Fibroblast of gingiva (primary cell): ENCODE measurements around the gene MALRD1.

Experiments
- DNase-seq: peaks from one replicate; pipeline ENCODE4 v3.0.0-alpha.2; 2011; ENCODE audit warnings: low read depth

MALRD1 gene

GRCh38 chr10:19385846-19386450 is 337.3 kb downstream of the MALRD1 start:
- no peak for DNase-seq

- no peak for DNase-seq
These were observed 360.3 kb downstream of the MALRD1 start for GRCh38 chr10:19408924-19409323.

GRCh38 chr10:19411119-19411518 is 362.5 kb downstream of the MALRD1 start:
- no peak for DNase-seq

GRCh38 chr10:19412531-19412930 is 363.9 kb downstream of the MALRD1 start:
- DNase-seq = peak; percentile 30

GRCh38 chr10:19416164-19416563 is 367.6 kb downstream of the MALRD1 start:
- no peak for DNase-seq

GRCh38 chr10:19417740-19418139 is 369.1 kb downstream of the MALRD1 start:
- no peak for DNase-seq

GRCh38 chr10:19421674-19422073 is 373.1 kb downstream of the MALRD1 start:
- DNase-seq = no peak

GRCh38 chr10:19426034-19426433 is 377.4 kb downstream of the MALRD1 start:
- no peak for DNase-seq

GRCh38 chr10:19431622-19432351 is 383.2 kb downstream of the MALRD1 start:
- no peak for DNase-seq

GRCh38 chr10:19449860-19450259 is 401.3 kb downstream of the MALRD1 start:
- DNase-seq = no peak

GRCh38 chr10:19451356-19451755 is 402.8 kb downstream of the MALRD1 start:
- no peak for DNase-seq

- no peak for DNase-seq
These were observed 403.3 kb downstream of the MALRD1 start for GRCh38 chr10:19451937-19452336.

GRCh38 chr10:19453967-19454366 is 405.4 kb downstream of the MALRD1 start:
- no peak for DNase-seq

GRCh38 chr10:19461588-19461987 is 413.0 kb downstream of the MALRD1 start:
- no peak for DNase-seq

GRCh38 chr10:19466709-19467108 is 418.1 kb downstream of the MALRD1 start:
- DNase-seq = no peak

- no peak for DNase-seq
These were observed 419.8 kb downstream of the MALRD1 start for GRCh38 chr10:19468413-19468812.

- DNase-seq = no peak
These were observed 420.9 kb downstream of the MALRD1 start for GRCh38 chr10:19469521-19469920.

GRCh38 chr10:19479854-19480253 is 431.3 kb downstream of the MALRD1 start:
- no peak for DNase-seq

- no peak for DNase-seq
These were observed 431.8 kb downstream of the MALRD1 start for GRCh38 chr10:19480353-19480752.

- no peak for DNase-seq
These were observed 434.8 kb downstream of the MALRD1 start for GRCh38 chr10:19483421-19483820.

GRCh38 chr10:19488592-19489280 is 440.1 kb downstream of the MALRD1 start:
- DNase-seq = peak; percentile 1

- no peak for DNase-seq
These were observed 442.6 kb downstream of the MALRD1 start for GRCh38 chr10:19491166-19491565.

- DNase-seq = no peak
These were observed 445.3 kb downstream of the MALRD1 start for GRCh38 chr10:19493917-19494316.
